ENCODE measurements around the gene COL20A1. TPM values are rescaled to one million over a fixed set of nuclear protein-coding genes. Genes with fewer than 3 reads are reported as not detected.

The COL20A1 gene
- total and polyA plus RNA-seq, 10 donors: 0.12 to 2.1 (median 0.60) TPM; not detected in 2

DNA sequence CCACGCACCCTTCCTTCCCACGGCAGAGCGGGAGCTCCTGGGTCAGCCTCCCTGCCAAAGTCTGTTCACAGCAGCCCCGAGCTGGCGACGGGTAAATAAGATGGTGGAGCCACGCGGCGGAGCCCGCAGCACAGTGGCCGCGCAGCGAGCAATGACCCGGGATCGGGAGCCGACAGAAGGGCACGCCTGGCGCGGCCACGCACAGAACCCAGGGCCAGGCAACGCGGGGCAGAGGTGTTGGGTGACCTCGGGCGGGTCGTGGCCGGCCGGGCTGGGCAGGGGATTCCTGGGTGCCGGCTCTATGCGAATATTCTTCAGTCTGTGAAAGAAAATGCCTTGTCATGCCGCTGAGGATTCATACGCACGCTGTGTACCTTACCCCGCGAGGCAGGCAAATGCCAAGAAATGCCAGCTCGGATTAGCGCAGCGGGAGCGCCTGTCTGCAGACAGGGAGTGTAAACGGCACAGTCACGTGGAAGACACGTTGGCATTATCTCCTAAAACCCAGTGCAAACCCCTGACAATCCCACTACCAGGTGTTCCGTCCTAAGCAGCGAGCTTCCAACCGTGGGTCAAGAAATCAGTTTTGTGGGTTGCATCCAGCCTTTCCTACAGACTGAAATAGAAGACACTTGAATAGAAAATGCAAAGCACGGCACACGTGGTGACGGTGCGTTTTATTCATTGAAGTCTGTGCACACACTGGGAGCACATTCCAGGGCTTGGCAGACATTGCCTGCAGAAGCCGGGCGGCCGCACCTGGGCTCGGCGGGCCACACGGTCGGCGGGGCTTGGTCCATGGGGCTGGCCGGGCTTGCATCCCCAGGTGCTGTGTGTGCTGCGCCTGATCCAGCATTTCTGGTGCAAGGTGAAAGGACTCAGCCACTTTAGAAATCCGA lies 49.8 kb downstream of the COL20A1 start:
- no peak overlapping the region for H3K27ac ChIP-seq
- no peaks in the 10 kb centered on the region for H3K9me3 ChIP-seq
- peak; percentile 55 for DNase-seq
- H3K4me1 ChIP-seq: peaks cover 11 to 35% (median 23%) of the 10 kb centered on the region in 6 donors
- TF ChIP-seq, protein P1, sequence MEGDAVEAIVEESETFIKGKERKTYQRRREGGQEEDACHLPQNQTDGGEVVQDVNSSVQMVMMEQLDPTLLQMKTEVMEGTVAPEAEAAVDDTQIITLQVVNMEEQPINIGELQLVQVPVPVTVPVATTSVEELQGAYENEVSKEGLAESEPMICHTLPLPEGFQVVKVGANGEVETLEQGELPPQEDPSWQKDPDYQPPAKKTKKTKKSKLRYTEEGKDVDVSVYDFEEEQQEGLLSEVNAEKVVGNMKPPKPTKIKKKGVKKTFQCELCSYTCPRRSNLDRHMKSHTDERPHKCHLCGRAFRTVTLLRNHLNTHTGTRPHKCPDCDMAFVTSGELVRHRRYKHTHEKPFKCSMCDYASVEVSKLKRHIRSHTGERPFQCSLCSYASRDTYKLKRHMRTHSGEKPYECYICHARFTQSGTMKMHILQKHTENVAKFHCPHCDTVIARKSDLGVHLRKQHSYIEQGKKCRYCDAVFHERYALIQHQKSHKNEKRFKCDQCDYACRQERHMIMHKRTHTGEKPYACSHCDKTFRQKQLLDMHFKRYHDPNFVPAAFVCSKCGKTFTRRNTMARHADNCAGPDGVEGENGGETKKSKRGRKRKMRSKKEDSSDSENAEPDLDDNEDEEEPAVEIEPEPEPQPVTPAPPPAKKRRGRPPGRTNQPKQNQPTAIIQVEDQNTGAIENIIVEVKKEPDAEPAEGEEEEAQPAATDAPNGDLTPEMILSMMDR (IDR thresholded peaks at IDR 0.05 in 8 of 11, conservative IDR thresholded peaks at IDR 0.05 in 3 of 11): no peak
- TF ChIP-seq POLR2A (IDR thresholded peaks at IDR 0.05): no peak
- no peak for TF ChIP-seq POLR2AphosphoS5 (IDR thresholded peaks at IDR 0.05)
- no peaks in the 10 kb centered on the region for H3K36me3 ChIP-seq
- intact Hi-C loops (cut with DNase I; ENCODE audit: low total_unique reads): no loop called here
- no peak overlapping the region for H3K4me3 ChIP-seq
- 91 to 94% (median 92%) methylated on average over 49 to 59 of the region's 59 CpGs for WGBS, 5 donors
- peaks cover 0 to 56% (median 0%) of the 10 kb centered on the region in 7 donors for H3K27me3 ChIP-seq (replicated peaks in 1 of 7)

GRCh38 chr20:63343460-63344445 lies 50.8 kb downstream of the COL20A1 start:
- no peak overlapping the region for H3K27ac ChIP-seq
- H3K4me3 ChIP-seq: no peak overlapping the region
- no peaks in the 10 kb centered on the region for H3K36me3 ChIP-seq
- H3K4me1 ChIP-seq: peaks cover 11 to 35% (median 23%) of the 10 kb centered on the region in 6 donors
- peak; percentile 63 for DNase-seq
- TF ChIP-seq POLR2AphosphoS5 (IDR thresholded peaks at IDR 0.05) (peak in 1 of 3 donors; percentile 44), POLR2A (IDR thresholded peaks at IDR 0.05) (no peak)
- TF ChIP-seq, protein P1 (IDR thresholded peaks at IDR 0.05 in 8 of 11, conservative IDR thresholded peaks at IDR 0.05 in 3 of 11): no peak
- H3K27me3 ChIP-seq (replicated peaks in 1 of 7): peaks cover 0 to 53% (median 0%) of the 10 kb centered on the region in 7 donors
- H3K9me3 ChIP-seq: no peaks in the 10 kb centered on the region
- 62 to 72% (median 71%) methylated on average over 31 to 37 of the region's 37 CpGs for WGBS, 5 donors
- intact Hi-C loops (cut with DNase I; ENCODE audit: low total_unique reads): no loop called here

GRCh38 chr20:63344616-63345327 lies 51.8 kb downstream of the COL20A1 start:
- peak; percentile 56 for DNase-seq
- H3K36me3 ChIP-seq: no peaks in the 10 kb centered on the region
- 54 to 79% (median 65%) methylated on average over 5 to 21 of the region's 21 CpGs for WGBS, 5 donors

More at GRCh38 chr20:63344616-63345327, 51.8 kb downstream of the COL20A1 start:
- peak overlapping the region in 1 of 8 donors; percentile 23 for H3K27ac ChIP-seq
- intact Hi-C loops (cut with DNase I; ENCODE audit: low total_unique reads): no loop called here
- no peaks in the 10 kb centered on the region for H3K9me3 ChIP-seq
- peaks cover 0 to 53% (median 0%) of the 10 kb centered on the region in 7 donors for H3K27me3 ChIP-seq (replicated peaks in 1 of 7)
- no peak overlapping the region for H3K4me3 ChIP-seq
- peaks cover 11 to 35% (median 23%) of the 10 kb centered on the region in 6 donors for H3K4me1 ChIP-seq
- TF ChIP-seq, protein P1 (IDR thresholded peaks at IDR 0.05 in 8 of 11, conservative IDR thresholded peaks at IDR 0.05 in 3 of 11): no peak
- peak in 1 of 3 donors; percentile 38 for TF ChIP-seq POLR2AphosphoS5 (IDR thresholded peaks at IDR 0.05)

All from spleen (tissue), 11 donors.